ENCODE measurements around the gene ITGAX.

ITGAX gene

DNA sequence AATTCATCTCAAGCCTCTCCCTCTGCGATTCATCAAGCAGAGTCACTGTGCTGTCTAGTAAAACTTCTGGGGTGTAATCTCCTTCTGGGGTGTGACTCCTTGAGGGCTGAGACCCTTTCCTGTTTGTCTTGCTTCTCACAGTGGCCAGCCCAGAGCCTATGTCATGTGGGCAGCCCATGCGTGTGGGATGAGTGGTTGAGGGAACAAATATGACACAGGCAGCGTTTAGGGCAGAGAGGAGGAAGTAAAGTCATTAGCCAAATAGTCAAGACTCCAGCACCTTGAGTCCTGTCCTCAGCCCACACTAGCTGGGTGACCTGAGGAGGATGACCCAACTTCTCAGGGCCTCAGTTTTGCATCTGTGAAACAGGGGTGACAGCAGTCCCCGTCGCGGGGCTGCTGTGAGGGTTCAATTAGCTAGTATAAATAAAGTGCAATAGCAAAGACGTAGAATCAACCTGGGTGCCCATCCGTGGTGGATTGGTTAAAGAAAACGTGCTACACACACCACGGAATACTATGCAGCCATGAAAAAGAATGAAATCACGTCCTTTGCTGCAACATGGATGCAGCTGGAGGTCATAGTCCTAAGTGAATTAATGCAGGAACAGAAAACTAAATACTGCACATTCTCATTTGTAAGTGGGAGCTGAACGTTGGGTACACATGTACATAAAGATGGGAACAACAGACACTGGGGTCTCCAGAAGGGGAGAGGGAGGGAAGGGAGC lies 4.5 kb upstream of the ITGAX start:
- no peak for DNase-seq

- DNase-seq, result no peak
Observed at GRCh38 chr16:31351246-31351941, 3.6 kb upstream of the ITGAX start.

DNA sequence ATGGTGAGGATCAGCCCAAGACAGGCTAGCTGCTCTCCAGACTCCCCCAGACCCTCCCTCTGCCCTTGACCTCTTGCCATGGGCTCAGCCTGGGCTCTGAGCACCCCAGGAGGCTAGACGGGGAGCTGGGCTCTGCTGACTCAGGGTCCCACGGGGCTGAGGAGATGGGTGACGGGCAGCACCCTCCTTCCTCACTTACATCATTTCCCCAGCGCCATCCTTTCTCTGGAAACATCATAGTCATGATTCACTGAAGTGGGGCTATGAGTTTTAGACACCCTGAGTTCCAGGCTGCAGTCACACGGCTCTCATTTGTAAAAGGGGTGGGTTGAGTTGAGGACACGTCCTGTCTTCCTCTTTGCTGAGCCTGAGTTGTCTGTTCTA lies 3.0 kb upstream of the ITGAX start:
- peak; percentile 14 for DNase-seq

GRCh38 chr16:31352376-31353115 lies 2.4 kb upstream of the ITGAX start:
- DNase-seq, result peak; percentile 22

DNA sequence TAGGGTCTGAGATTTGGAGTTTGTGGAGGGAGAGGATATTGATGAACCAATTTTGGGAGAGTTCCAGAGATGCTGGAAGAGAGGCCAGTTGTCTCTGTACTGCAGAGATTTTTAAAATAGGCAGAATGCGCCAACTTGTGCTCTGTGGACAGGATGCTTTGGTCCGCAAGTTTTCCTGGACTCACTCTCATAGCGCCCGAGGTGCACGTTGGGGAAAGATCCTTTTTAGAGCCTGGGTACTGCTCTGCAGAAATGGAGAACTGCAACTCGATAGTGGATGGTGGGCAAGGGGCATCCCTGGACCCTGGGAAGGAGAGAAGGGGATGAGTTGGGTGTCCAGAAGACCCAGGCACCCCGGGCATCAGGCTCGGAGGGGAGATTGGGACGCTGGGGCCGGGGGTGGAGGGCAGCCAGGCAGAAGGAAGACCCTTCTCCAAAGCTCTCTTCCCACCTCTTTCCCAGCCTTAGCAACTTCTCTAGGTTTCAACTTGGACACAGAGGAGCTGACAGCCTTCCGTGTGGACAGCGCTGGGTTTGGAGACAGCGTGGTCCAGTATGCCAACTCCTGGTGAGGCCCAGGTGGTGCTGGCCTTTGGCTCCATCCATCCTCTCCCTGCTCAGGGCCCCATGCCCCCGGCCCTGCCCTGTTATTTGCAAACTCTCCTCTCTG lies 590 bp downstream of the ITGAX start:
- DNase-seq, result no peak

DNA sequence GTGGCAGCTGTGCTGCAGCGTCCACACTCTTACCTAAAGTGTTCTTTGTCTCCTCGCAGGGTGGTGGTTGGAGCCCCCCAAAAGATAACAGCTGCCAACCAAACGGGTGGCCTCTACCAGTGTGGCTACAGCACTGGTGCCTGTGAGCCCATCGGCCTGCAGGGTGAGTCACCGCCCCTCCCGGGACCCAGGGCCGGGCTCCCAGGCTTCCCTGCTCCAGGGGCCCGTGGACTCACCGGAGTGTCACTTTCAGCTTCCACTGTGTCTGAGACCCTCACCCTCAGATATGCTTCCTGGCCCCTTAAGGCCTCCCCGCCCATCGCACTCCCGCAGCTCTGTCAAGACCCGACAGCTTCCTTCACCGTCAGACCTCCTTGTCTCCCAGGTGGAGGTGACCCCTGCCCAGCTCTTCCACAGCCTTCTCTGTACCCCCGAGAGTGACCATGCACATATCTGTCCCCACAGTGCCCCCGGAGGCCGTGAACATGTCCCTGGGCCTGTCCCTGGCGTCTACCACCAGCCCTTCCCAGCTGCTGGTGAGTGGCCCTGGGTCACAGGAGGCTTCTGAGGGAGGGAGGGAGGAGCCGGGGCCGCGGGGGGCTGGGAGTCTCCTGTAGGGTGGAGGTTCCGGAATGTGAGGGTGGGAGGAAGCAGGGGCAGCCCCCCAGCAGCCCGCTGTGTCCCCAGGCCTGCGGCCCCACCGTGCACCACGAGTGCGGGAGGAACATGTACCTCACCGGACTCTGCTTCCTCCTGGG lies 1.8 kb downstream of the ITGAX start:
- DNase-seq, result no peak

DNA sequence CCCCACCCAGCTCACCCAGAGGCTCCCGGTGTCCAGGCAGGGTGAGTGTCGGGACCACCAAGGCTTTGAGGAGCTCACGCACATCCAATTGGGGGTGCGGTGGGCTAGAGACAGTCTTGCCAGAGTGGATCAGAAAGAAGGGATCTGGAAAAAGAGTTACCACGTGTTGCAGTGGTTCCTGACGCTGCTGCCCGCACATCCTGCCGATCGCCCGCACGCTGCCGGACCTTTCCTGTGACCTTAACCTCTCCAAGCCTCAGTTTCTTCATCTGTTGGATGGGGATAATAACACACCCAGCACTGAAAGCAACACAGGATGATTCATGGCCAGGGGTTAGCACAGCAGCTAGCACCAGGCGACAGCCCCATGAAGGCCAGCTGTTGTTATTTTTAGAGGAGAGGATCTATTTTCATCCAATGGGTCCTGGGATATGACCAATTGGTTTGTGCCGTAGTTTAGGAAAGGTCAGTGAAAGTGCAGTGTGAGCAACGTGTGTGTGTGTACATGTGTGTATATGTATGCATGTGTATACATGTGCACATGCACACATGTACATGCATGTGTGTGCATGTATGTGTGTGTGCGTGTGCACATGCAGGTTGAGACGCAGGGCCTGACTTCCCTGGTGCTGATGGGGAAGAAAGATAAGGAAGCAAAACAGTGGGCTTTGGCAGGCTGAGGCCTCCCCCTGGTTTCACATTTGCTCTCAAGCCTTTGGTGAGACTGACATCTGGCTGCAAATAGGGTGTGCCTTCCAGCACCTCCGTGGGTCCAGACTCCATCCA lies 2.5 kb downstream of the ITGAX start:
- peak; percentile 22 for DNase-seq

DNA sequence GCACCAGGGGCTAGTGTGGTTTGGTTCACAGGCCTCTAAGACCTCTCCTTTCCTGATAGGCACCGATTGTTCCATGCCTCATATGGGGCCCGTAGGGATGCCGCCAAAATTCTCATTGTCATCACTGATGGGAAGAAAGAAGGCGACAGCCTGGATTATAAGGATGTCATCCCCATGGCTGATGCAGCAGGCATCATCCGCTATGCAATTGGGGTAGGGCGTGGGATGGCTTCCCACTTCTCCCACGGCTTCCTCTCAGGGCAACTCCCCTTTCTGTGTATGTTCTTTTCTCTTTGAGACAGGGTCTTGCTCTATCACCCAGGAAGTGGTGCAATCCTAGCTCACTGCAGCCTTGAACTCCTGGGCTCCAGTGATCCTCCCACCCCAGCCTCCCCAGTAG lies 5.3 kb downstream of the ITGAX start:
- no peak for DNase-seq

DNA sequence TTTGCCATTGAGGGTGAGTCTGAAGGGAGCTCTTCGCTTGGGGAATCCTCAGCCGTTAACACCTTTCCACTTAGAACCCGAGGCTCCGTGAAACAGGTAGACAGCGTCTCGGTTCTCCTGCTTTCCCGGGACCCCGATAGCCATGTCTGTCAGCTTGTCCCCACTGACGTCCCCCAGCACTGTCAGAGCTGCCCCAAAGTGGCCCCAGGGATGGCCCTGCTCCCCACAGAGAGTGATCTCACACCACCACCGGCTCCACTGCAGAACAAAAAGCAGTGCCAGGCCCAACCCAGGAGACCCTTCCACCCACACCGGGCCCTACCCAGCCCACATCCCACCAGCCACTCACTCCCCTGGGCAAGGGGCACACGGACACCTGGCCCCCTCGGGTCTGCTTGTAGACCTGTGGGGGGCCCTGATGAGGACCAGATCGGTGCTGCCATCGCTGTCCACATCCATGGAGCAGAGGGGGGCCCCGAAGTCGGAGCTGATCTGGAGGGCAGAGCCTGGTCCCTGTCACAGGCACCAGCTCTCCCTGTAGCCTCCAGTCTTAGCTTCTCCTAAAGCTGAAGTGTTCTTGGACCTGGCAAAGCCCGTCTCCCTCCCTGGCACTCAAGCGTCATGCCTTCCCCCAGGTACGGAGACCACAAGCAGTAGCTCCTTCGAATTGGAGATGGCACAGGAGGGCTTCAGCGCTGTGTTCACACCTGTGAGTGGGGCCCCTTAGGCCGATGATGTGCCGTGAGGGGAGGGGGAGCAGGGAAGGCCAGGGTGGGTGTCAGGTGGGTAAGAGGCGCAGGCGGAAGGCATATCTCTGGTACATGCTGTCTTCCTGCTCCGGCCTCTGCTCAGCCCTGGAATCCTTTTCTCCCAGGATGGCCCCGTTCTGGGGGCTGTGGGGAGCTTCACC lies 6.5 kb downstream of the ITGAX start:
- DNase-seq, result no peak

DNA sequence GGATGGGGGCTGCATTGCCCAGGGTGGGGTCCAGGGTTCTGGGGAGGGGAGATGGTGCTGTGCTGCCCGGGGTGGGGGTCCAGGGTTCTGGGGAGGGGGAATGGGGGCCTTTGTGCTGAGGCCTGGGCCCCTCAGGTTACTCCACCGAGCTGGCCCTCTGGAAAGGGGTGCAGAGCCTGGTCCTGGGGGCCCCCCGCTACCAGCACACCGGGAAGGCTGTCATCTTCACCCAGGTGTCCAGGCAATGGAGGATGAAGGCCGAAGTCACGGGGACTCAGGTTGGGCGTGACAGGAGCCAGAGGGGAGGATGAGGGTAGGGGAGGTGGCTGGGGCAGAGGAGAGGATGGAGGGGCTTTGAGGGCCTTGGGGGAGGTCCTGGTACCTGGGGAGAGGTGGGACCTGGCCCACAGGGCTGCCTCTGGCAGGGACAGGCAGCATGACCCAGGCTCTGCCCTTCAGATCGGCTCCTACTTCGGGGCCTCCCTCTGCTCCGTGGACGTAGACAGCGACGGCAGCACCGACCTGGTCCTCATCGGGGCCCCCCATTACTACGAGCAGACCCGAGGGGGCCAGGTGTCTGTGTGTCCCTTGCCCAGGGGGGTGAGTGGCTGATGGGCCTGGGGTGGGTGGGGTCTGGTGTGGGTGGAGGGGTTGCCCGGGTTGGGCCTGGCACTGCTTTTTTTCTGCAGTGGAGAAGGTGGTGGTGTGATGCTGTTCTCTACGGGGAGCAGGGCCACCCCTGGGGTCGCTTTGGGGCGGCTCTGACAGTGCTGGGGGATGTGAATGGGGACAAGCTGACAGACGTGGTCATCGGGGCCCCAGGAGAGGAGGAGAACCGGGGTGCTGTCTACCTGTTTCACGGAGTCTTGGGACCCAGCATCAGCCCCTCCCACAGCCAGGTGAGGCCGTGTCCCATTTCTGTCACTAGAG lies 7.8 kb downstream of the ITGAX start:
- DNase-seq, result no peak

DNA sequence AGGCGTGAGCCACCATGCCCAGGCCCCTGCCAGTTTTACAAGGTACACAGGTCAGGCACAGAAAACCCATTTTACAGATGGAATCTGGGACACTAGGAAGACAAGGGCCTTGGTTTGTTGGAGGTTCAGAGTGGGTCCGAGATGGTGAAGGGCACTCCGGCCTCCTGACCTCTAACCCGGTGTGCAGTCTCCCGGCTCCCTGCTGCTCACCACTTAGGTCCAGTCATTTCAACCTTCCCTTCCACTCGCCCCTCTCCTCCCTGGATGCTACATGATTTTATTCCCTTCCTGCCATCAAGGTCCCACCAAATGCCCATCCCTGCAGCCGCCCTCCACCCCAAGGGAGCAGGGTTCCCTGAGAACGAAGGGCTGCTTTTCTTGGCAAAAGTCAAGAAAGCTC lies 8.7 kb downstream of the ITGAX start:
- DNase-seq, result no peak

DNA sequence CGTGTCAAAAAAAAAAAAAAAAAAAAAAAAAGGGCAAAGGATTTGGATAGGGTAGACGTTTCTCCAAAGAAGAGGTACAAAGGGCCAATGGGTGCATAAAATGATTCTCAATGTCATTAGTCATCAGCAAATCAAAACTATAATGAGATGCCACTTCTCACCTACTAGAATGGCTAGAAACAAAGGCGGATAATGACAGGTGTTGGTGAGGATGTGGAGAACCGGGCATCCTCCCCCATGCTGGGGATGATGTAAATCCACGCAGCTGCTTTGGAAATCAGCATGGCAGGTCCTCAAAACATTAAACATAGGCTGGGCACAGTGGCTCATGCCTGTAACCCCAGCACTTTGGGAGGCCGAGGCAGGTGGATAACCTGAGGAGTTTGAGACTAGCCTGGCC lies 9.4 kb downstream of the ITGAX start:
- DNase-seq, result no peak

DNA sequence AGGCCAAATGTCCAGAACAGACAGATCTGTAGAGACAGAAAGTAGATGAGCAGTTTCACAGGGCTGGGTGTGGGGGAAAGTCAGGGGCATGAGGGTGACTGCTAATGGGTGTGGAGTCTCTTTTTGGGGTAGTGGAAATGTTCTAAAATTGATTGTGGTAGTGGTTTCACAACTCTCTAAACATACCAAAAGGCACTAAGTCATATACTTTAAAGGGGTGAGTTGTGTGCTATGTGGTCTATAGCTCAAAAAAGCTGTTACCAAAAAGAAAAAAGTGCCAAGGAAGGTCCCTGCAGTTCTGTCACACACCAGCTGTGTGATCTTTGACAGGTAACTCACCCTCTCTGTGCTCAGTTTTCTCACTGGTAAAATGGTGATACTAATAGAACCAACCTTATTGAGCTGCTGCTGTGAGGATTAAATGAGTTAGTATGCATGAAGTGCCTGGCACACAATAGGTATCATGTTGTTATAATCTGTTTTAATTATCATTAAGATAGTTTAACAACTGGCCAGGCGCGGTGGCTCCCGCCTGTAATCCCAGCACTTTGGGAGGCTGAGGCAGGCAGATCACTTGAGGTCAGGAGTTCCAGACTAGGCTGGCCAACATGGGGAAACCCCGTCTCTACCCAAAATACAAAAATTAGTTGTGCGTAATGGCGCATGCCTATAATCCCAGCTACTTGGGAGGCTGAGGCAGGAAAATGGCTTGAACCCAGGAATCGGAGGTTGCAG lies 10.3 kb downstream of the ITGAX start:
- DNase-seq, result peak; percentile 56

- DNase-seq, result no peak
Observed at GRCh38 chr16:31367853-31368252, 12.9 kb downstream of the ITGAX start.

DNA sequence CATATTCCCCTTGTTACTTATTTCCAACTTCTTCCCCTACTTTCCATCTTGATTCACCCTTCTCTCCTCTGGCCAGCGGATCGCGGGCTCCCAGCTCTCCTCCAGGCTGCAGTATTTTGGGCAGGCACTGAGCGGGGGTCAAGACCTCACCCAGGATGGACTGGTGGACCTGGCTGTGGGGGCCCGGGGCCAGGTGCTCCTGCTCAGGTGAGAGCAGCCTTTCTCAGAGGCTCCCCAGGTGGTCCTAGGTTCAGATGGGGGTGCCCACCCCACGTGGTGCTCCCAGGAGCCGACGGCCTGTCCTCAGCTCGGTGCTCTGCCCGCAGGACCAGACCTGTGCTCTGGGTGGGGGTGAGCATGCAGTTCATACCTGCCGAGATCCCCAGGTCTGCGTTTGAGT lies 16.0 kb downstream of the ITGAX start:
- no peak for DNase-seq

GRCh38 chr16:31371619-31372484 lies 16.9 kb downstream of the ITGAX start:
- DNase-seq, result no peak

GRCh38 chr16:31373235-31373634 lies 18.3 kb downstream of the ITGAX start:
- DNase-seq, result no peak

DNA sequence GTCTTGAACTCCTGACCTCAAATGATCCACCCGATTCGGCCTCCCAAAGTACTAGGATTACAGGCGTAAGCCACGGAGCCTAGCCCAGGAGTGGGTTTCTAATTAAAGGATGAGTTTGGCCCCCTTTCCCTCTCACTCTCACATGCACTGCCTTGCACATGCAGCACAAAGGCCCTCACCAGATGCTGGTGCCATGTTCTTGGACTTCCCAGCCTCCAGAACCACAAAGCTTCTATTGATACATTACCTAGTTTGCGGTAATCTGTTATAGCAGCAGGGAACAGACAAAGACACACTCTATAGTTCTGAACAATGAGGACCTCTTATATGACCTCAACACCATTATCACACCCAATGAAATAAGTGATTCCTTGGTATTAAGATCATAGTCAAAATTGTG lies 20.3 kb downstream of the ITGAX start:
- DNase-seq, result no peak

All from CD4-positive, alpha-beta T cell treated with Interleukin-17A for 1 hour (primary cell).